Temporal lobe (tissue), 2 donors: Measurements from ENCODE around the gene BASP1. TPM values are rescaled to one million over a fixed set of nuclear protein-coding genes. Genes with fewer than 3 reads are reported as not detected.

Experiments used
- small RNA-seq: library from RNA; depleted of rRNA; stranded (forward); fragments of <200 nt; gene quantifications from one replicate; pipeline ENCODE3, GENCODE V24; 2014; ENCODE audit warnings: low replicate concordance
- total RNA-seq: library from RNA; depleted of rRNA; stranded (reverse); fragments of >200 nt; gene quantifications from one replicate; pipeline ENCODE4 v1.2.3, GENCODE V29; 2014

Gene BASP1
- total RNA-seq, 1 donor from 2014 or later, result 337 TPM

Small RNA genes within 50 kb of the gene (small RNA-seq; reads per million reads assigned to genes)
- gene RNU6-1003P, result not detected
